NCI-H345 (cell line): Measurements from ENCODE around the gene STK32C.
"Not testable (repeated sequence)": the region's sequence is repeated elsewhere in the genome, so short reads cannot be mapped to it uniquely, and the experiment has no call there.

Experiments
- DNase-seq: peaks from one replicate; lab custom pipeline; 2025; lab: John Stamatoyannopoulos, UW

The STK32C gene

DNA sequence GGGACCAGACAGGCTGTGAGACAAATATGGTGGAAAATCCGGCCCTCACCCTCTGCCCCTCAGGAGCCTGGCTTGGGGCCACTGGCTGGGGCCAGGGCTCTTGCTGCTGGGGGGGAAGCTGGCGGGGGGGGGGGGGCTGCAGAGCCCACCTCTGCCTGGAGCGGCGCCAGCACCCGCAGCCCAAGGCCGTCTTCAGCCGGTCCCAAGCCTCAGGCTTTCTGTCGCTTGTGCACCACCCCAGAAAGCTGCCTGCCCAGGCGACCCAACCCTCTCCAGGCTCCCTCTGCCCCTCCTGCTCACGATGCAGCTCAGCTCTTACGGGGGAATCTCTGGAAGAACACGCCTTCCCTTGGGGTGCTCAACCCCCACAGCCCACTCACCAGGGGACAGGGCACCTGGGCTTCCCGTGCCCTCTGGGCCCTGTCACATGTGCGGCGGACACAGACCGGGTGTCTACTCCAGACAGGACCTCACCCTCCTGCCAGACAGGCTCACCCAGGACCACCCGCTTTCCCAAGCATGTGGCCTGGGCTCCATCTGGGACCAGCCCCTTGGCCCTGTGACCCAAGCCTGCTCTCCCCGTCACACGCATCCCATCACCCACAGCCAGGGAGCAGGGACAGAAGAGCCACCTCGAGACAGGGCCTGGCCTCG lies 77.1 kb downstream of the STK32C start:
- DNase-seq = no peak

DNA sequence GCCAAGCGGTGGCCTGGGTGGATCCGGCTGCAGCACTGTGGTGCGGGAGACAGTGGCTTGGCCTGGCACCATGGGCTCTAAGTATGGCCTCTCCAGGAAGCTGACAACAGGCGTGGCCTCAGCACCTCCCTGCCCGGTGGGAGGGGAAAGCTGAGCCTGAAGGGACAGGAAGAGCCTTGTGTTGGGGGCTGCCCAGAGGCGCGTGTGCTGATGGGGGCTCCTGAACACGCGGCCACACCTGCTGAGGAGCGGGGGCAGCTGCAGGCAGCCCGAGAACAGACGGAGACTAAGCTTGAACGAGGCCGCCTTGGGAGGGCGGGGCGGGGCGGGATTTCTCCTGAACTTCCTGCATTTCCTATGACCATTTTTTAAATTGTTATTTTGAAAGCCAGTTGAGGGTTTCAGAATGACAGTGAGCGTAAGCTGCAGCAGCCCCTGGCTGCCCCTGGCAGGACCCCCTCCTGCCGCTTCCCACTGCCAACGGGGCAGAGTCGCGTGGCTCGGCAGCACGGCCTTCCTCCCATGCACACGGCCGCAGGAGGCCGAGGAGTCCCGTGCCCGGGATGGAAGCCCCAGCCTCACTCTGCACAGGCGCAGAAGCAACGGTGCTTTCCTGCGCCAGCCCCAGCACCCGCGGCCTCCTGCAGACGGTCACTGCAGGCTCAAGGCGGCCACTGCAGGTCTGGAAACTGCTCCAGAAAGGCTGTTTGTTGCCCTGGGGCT lies 77.8 kb downstream of the STK32C start:
- DNase-seq = no peak

GRCh38 chr10:132229096-132229495 lies 78.7 kb downstream of the STK32C start:
- DNase-seq = no peak

- DNase-seq = no peak
Measured at GRCh38 chr10:132228616-132229015, 79.1 kb downstream of the STK32C start.

DNA sequence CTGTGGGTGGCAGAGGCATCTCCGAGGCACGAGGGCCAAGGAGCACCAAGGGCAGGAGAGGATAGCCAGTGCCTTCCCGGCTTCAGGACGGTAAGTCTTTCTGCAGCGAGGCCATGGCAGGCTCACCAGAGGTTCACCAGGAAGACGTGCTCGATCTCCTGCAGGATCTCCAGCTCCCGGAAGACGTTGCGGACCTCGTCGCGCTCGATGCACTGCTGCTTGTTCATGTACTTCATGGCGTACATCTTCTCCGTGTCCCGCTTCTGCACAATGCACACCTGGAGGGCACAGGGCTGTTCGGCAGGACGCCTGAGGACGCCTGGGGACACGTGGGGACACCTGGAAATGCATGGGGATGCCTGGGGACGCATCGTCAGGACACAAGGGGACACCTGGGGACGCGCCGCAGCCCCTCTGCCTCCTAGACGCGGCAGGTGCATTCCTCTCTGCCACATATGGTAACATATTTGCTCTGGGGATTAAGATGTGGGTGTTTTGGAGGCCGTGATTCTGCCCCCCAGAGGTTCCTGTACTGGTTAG lies 79.8 kb downstream of the STK32C start:
- DNase-seq = no peak

DNA sequence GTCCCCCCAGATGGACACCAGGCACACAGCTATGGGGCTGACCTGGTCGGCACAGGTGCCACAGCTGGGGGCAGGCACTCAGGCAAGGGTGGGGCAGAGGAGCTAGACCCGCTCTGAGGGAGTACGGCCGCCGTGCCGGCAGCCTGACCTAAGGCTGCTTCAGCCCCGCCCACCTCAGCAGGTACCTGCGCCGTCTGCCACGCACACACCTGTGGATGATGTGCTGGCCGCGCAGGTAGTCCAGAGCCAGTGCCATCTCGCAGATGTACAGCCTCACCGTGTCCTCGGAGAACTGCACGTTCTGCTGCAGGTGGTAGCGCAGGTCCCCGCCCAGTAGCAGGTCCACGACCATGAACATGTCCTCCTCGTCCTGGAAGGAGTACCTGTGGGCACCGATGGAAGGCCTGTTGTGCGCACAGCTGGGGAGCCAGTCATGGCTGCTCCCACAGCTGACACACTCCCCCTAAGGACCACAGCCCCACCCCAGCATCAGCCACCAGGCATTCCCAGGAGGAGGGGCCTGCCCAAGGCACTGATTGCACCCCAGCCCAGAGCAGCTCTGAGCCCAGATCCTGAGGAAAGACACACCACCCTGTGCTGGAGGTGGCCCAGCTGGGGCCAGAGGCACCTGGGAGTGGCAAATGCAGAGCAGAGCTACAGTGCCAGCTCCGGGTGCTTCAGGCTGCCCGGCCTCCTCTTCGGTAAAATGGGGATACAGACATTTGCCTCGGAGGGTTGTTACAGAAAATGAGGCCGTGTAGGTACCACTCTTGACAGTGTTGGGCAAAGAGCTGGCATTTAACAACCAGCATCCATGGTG lies 81.0 kb downstream of the STK32C start:
- DNase-seq = no peak

DNA sequence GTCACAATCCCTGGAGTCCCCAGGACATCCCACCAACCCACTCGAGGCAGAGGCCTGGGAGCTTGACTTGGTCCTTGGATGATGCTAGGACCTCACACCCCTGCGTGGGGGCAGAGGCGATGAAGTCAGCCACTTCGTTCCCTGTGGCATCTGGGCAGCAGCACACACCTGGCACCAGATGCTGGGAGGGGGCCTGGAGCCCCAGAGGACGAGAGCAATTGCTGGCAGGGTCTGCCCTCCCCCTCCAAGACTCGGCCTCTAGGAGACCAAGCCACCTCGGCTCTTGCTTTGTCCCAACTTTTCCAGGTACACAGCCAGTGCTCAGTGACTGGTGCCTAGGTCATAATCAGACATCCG lies 81.9 kb downstream of the STK32C start:
- DNase-seq = no peak

GRCh38 chr10:132225073-132225848 lies 82.5 kb downstream of the STK32C start:
- DNase-seq = no peak

DNA sequence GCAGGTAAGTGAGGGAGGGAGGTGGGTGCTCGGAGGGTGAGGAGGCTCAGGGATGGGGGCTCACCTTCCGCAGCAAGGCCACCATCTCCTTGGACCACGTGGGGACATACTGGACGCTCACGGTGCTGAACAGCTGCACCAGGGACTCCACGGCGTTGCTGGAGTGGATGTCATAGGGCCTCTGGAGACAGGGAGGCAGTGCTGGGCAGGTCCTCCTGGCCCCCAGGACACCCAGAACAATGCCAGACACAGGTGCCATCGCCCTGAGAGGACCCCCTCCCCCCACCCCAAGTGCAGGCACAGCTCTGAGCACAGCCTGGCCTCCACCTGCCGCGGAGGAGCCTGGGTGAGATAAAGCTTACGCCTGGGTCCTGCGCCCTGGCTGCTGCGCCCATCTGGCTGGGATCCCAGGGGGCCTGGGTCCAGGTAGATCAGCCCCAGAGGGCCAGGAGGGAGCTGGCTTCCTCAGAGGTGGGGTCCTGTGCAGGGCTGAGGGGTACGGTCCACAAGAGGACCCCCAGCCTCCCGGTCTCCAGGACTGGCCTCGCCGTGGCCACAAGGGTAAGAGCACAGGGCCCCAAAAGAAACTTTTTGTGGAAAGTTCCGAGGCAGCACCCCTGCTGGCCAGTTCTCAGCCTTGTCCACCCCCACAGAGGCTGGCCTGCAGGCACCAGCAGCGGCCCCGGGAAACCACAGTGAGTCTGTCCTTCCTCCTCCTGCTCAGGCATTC lies 83.2 kb downstream of the STK32C start:
- DNase-seq = no peak

DNA sequence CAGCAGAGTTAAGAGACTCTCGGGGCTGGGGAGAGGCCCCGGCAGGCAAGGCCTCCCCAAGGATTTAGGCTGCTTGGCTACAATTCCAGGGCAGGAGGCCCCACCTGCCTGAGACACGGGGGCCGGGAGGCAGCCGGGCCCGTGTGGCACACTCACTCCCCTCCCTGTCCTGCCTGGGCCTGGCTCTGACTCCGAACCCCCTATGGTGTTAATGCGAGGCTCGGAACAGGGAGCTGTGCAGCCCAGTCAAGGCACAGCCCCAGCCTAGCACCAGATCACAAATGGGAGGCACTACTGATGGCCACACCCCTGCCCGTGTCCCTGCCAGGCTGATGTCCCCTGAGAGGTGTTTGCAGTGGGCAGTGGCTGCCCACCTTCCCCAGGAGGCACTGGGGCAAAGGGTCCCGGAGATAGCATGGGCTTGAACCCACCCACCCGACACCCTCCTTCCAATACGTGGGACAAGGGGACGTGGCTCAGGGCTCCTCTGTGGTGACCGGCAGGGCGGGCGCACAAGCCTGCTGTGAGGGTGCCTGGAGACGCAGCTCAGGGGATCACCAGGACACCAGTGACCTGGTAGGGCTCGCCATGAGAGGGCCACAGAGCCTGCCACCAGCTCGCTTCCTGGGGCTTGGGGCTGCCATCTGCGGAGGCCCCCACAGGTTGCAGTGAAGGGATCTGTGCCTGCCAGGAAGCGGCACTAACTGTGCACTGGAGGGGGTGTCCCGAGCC lies 84.0 kb downstream of the STK32C start:
- DNase-seq = no peak

GRCh38 chr10:132223156-132223590 lies 84.6 kb downstream of the STK32C start:
- no peak for DNase-seq

GRCh38 chr10:132222726-132223125 lies 85.0 kb downstream of the STK32C start:
- no peak for DNase-seq

DNA sequence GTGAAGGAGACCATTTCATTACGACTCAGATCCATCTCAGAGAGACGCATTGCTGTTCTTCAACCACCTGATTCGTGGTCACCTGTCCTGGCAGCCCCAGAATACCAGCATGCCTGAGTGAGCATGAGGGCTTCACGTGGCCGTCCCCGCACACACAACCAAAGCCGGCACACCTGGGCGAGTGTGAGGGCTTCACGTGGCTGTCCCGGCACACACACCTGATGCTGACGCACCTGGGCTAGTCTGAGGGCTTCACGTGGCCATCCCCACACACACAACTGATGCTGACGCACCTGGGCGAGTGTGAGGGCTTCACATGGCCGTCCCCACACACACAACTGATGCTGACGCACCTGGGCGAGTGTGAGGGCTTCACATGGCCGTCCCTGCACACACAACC lies 86.8 kb downstream of the STK32C start:
- not testable (repeated sequence) for DNase-seq

- DNase-seq = no peak
Measured at GRCh38 chr10:132220061-132220460, 87.7 kb downstream of the STK32C start.

GRCh38 chr10:132219486-132219885 lies 88.3 kb downstream of the STK32C start:
- DNase-seq = no peak

DNA sequence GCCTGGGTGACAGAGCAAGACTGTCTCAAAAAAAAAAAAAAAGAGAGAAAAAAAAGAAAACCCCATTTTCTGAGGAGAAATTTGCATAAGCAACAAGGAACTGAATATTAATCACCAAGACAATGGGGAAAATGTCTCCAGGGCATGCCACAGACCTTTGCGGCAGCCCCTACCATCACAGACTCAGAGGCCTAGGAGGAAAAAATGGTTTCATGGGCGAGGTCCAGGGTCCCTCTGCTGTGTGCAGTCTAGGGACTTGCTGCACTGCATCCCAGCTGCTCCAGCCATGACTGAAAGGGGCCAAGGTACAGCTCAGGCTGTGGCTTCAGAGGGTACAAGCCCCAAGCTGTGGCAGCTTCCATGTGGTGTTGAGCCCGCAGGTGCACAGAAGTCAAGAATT lies 91.3 kb downstream of the STK32C start:
- DNase-seq = not testable (repeated sequence)

DNA sequence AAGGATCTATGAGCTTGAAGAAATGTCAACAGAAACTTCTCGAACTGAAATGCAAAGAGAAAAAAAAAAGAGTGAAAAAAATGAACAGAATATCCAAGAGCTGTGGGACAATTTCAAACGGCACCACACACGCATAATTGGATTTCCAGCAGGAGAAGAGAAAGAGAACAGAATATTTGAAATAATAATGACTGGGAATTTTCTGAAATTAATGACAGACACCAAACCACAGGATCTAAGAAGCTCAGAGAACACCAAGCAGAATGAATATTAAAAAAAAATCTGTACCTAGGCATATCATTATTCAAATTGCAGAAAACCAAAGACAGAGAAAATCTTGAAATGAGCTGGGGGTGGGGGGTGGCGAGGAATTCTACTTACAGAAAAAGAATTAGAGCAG lies 93.8 kb downstream of the STK32C start:
- no peak for DNase-seq

GRCh38 chr10:132212816-132213215 lies 94.9 kb downstream of the STK32C start:
- DNase-seq = no peak

DNA sequence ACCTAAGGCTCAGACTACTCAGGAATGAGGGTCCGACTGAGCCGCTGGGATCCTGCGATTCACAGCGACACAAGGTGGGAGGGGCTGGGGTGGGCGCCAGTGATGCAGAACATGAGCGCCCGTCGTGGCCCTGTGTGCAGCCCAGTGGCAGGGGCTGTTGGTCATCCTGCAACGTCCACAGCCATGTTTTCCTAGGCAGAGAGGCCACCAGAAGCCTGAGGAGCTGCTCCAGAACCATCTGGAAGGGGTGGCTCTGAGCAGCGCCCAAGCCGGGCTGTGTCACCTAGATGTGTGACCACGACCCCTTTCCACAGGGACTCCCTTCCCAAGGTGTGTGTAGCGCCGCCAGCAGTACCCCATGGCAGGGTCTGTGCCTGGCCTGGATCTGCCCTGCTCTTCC lies 96.5 kb downstream of the STK32C start:
- no peak for DNase-seq

DNA sequence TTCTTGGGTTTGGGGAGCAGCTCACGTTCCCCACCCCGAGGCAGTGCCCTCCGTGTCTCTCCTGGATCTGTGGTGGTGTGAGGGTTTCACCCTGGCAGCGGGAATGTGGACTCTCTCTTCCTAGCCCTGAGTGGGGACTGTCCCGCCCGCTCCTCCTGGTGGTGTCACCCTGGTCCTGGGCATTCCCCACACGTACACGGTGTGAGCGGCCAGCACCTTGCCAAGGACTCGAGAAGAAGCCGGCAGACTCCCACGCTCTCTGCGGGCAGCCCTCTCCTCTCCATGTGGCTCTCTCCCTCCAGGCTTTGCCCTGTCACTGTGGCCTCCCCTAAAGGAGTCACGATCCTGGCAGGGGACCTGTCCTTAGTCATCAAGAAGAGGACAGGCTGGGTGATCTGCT lies 97.0 kb downstream of the STK32C start:
- no peak for DNase-seq
